Spleen (tissue), 7 donors: Measurements from ENCODE around the gene CREB3L2.

ENCODE experiments used
- CTCF ChIP-seq, 11 experiments: fragments of 200-600 bp in 7 of 11; fragments of 450-650 bp in 4 of 11; sonication (generic) in 4 of 11; IDR thresholded peaks in 8 of 11; conservative IDR thresholded peaks in 3 of 11; 1 replicate in 7 of 11; 2 replicates in 4 of 11; pipeline versions ENCODE4 v1.4.0 to v1.8.0; 2016 to 2021; ENCODE audit warnings: antibody characterized with exemption in 11 of 11, inconsistent platforms in 4 of 11, mild to moderate bottlenecking in 1 of 11
- POLR2A ChIP-seq, 3 donors: fragments of 450-650 bp; IDR thresholded peaks; one replicate each; pipeline ENCODE4 v1.5.1; 2017; ENCODE audit warnings: antibody characterized with exemption in 3 of 3, mild to moderate bottlenecking in 1 of 3
- POLR2AphosphoS5 ChIP-seq, 3 donors: sonication (generic); formaldehyde crosslinking; IDR thresholded peaks; one replicate each; pipeline ENCODE4 v1.5.1; 2017; ENCODE audit warnings: antibody characterized with exemption in 3 of 3
- donor health status: DM: no; HTN: no; CAD: no; lungs with moderate emphysema.
- donor health status: DM: no; HTN: no; CAD: no.
- donor health status: DM: no; HTN: no; CAD: no.

GRCh38 chr7:137958470-137959431, 43.1 kb downstream of the CREB3L2 start:
- no peak for TF ChIP-seq POLR2A (IDR thresholded peaks at IDR 0.05)
- no peak for TF ChIP-seq CTCF (IDR thresholded peaks at IDR 0.05 in 8 of 11, conservative IDR thresholded peaks at IDR 0.05 in 3 of 11)
- TF ChIP-seq POLR2AphosphoS5 (IDR thresholded peaks at IDR 0.05): no peak
